OCI-LY7 (cell line): ENCODE data around the gene ELOF1. TPM values are rescaled to one million over a fixed set of nuclear protein-coding genes. Genes with fewer than 3 reads are reported as not detected.

Experiments used
- BruUV-seq: library from RNA; stranded (reverse); fragments of 400-500 nt; replicated peaks from 2 replicates; lab custom pipeline; 2021; lab: Mats Ljungman, UMichigan
- CTCF ChIA-PET: fragments of 300-600 bp; sonication (Branson Sonifier 250); formaldehyde crosslinking; loops from one replicate; lab custom pipeline; 2022; ENCODE audit warnings: antibody characterized with exemption; ENCODE audit not compliant: unreplicated experiment; lab: Charles Lee
- POLR2A ChIA-PET: fragments of 300-600 bp; sonication (Branson Sonifier 250); formaldehyde crosslinking; loops from one replicate; lab custom pipeline; 2022; ENCODE audit warnings: antibody characterized with exemption; lab: Charles Lee
- DNase-seq: peaks from one replicate; pipeline ENCODE4 v3.0.0-alpha.2; 2015; ENCODE audit warnings: low spot score
- H2AFZ ChIP-seq: fragments of 200-600 bp; sonication (generic), shearing (Covaris generic); 2 replicates; pipeline ENCODE4 v1.6.1; 2014; ENCODE audit warnings: mild to moderate bottlenecking, antibody characterized with exemption, low read length, moderate library complexity
- H3K27ac ChIP-seq: fragments of 200-600 bp; sonication (generic); 2 replicates; pipeline ENCODE4 v1.5.1; 2014; ENCODE audit warnings: mixed run types, low read depth, mild to moderate bottlenecking, moderate library complexity, low read length, inconsistent platforms; ENCODE audit not compliant: poor library complexity, severe bottlenecking
- H3K36me3 ChIP-seq: fragments of 200-600 bp; sonication (generic); 2 replicates; pipeline ENCODE4 v1.6.1; 2014; ENCODE audit warnings: mild to moderate bottlenecking, antibody characterized with exemption, low read length, moderate library complexity, mixed read lengths; ENCODE audit not compliant: insufficient read depth
- H3K4me1 ChIP-seq: fragments of 200-600 bp; sonication (generic); 2 replicates; pipeline ENCODE4 v1.5.1; 2014; ENCODE audit warnings: mild to moderate bottlenecking, low read length; ENCODE audit not compliant: insufficient read depth, poor library complexity, severe bottlenecking
- H3K4me2 ChIP-seq: fragments of 200-600 bp; sonication (generic); 2 replicates; pipeline ENCODE4 v1.6.1; 2014; ENCODE audit warnings: mild to moderate bottlenecking, low read length
- H3K4me3 ChIP-seq: fragments of 200-600 bp; sonication (generic); 2 replicates; pipeline ENCODE4 v1.5.1; 2014; ENCODE audit warnings: mild to moderate bottlenecking, low read depth, low read length; ENCODE audit not compliant: poor library complexity, severe bottlenecking
- H3K79me2 ChIP-seq: fragments of 200-600 bp; sonication (generic); 2 replicates; pipeline ENCODE4 v1.6.1; 2016; ENCODE audit warnings: low read depth, mild to moderate bottlenecking, low read length, moderate library complexity, mixed read lengths; ENCODE audit not compliant: insufficient read depth
- H3K9me2 ChIP-seq: fragments of 200-600 bp; sonication (generic); 2 replicates; pipeline ENCODE4 v1.6.1; 2016; ENCODE audit warnings: mild to moderate bottlenecking, low read length, mixed read lengths; ENCODE audit not compliant: insufficient read depth
- H3K9me3 ChIP-seq: fragments of 200-600 bp; sonication (generic); 2 replicates; pipeline ENCODE4 v1.6.1; 2014; ENCODE audit warnings: mild to moderate bottlenecking, mixed run types, low read length, mixed read lengths
- H4K20me1 ChIP-seq: fragments of 200-600 bp; sonication (generic); 2 replicates; pipeline ENCODE4 v1.6.1; 2014; ENCODE audit warnings: mild to moderate bottlenecking, antibody characterized with exemption, low read length, moderate library complexity, mixed read lengths; ENCODE audit not compliant: insufficient read depth
- EZH2phosphoT487 ChIP-seq: fragments of 200-600 bp; sonication (generic); IDR thresholded peaks from 2 replicates; pipeline ENCODE4 v1.6.1; 2018; ENCODE audit warnings: low read depth, borderline replicate concordance, mild to moderate bottlenecking, mixed run types, antibody characterized with exemption, low read length, moderate library complexity, mixed read lengths
- intact Hi-C: fragments of 100-400 bp; cut with micrococcal nuclease; formaldehyde crosslinking; loops from one replicate; pipeline ENCODE4 v1.10.0; 2022; ENCODE audit not compliant: unreplicated experiment
- total RNA-seq, 2 experiments: library from RNA; depleted of rRNA in 1 of 2; stranded (reverse); fragments of >200 nt in 1 of 2; shearing (Covaris generic) in 1 of 2; gene quantifications; 2 replicates each; pipeline ENCODE4 v1.2.3, GENCODE V29; 2014 to 2022
- TF ChIP-seq, protein P1 (sequence below): fragments of 200-600 bp; sonication (generic); conservative IDR thresholded peaks from 2 replicates; pipeline ENCODE4 v1.5.1; 2014; ENCODE audit warnings: mild to moderate bottlenecking, antibody characterized with exemption, low read length, moderate library complexity, mixed read lengths

Gene ELOF1
- total RNA-seq, 2 experiments from 2014 or later: 60.5 to 73.2 TPM

DNA sequence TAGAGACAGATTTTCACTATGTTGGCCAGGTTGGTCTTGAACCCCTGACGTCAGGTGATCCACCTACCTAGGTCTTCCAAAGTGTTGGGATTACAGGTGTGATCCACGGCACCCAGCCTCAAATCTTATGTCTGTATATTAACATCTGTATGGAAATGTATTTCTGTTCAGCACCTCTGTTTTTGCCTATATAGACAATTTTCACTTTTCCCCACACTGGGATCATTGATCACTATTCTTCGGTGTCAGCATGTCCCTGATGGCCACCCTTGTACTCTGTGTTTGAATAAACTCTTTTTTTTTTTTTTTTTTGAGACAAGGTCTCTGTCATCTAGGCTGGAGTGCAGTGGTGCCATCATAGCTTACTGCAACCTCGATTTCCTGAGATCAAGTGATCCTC is 35.1 kb upstream of the ELOF1 start:
- no peak overlapping the region for H3K27ac ChIP-seq
- intact Hi-C loops: no loop called here
- BruUV-seq: no TSS peak
- no peaks in the 10 kb centered on the region for H3K9me3 ChIP-seq
- ChIA-PET CTCF (no interaction called here), POLR2A (interaction anchor here (0.7 to 0.9 kb wide), 2 partner anchors 44 to 181 kb away, joined by 3 read pairs; no protein-coding TSS in a partner anchor)
- H3K36me3 ChIP-seq: 0 out of 2 replicates have a peak, but pooled peaks cover 2% of the 10 kb centered on the region
- DNase-seq: no peak
- no peaks in the 10 kb centered on the region for H4K20me1 ChIP-seq
- H3K79me2 ChIP-seq: peaks cover 12% of the 10 kb centered on the region; the same call in 1 of the 2 replicates
- H3K4me2 ChIP-seq: no peak overlapping the region
- peaks cover 24% of the 10 kb centered on the region for H3K4me1 ChIP-seq
- H3K4me3 ChIP-seq: no peak overlapping the region
- H3K9me2 ChIP-seq: no peaks in the 10 kb centered on the region
- H2AFZ ChIP-seq: no peak overlapping the region
- no peak for TF ChIP-seq EZH2phosphoT487
- TF ChIP-seq, protein P1, sequence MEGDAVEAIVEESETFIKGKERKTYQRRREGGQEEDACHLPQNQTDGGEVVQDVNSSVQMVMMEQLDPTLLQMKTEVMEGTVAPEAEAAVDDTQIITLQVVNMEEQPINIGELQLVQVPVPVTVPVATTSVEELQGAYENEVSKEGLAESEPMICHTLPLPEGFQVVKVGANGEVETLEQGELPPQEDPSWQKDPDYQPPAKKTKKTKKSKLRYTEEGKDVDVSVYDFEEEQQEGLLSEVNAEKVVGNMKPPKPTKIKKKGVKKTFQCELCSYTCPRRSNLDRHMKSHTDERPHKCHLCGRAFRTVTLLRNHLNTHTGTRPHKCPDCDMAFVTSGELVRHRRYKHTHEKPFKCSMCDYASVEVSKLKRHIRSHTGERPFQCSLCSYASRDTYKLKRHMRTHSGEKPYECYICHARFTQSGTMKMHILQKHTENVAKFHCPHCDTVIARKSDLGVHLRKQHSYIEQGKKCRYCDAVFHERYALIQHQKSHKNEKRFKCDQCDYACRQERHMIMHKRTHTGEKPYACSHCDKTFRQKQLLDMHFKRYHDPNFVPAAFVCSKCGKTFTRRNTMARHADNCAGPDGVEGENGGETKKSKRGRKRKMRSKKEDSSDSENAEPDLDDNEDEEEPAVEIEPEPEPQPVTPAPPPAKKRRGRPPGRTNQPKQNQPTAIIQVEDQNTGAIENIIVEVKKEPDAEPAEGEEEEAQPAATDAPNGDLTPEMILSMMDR: no peak

DNA sequence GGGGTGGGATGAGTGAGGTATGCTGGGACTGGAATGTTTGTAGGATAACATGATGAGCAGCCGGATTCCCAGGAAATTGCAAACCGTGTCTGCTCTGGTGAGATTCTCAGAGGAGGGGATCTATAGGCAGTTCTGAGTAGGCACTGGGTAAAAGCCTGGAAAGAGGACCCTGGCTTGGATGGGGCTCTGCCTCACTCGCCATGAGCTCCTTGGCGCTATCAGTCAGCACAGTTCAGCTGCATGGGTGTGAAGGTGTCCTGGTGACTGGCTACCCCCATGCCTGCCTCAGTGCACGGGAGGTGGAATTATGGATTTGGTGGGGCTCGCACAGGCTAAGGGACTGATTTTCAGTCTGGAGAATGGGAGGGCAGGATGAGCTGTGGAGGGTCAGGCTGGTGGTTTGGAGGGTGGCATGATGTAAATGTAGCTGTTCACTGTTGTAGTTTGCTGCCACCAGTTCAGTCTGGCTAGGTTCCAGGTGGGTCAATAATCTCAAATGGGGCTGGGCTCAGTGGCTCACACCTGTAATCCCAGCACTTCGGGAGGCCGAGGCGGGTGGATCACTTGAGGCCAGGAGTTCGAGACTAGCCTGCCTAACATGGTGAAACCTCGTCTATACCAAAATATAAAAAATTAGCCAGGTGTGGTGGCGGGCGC is 29.1 kb upstream of the ELOF1 start:
- POLR2A ChIA-PET: interaction anchor here (0.6 kb wide), 1 partner anchor 9 kb away, joined by 3 read pairs; no protein-coding TSS in a partner anchor
- no peak for DNase-seq
- BruUV-seq: no TSS peak
- Histone ChIP-seq H3K4me1 (peaks cover 20% of the 10 kb centered on the region), H3K9me3 (no peaks in the 10 kb centered on the region), H3K9me2 (no peaks in the 10 kb centered on the region), H3K4me2 (peak overlapping the region; percentile 7; the same call in 1 of the 2 replicates), H3K27ac (no peak overlapping the region), H2AFZ (no peak overlapping the region), H3K36me3 (no peaks in the 10 kb centered on the region), H3K79me2 (no peaks in the 10 kb centered on the region), H3K4me3 (no peak overlapping the region), H4K20me1 (no peaks in the 10 kb centered on the region)
- intact Hi-C loops: loop anchor here (1.0 to 5.0 kb wide), 4 partner anchors 28 to 92 kb away; no protein-coding TSS in a partner anchor
- TF ChIP-seq, protein P1: 0 out of 2 replicates have a peak, but pooled peaks have one; percentile 3
- TF ChIP-seq EZH2phosphoT487: no peak
- CTCF ChIA-PET: interaction anchor here (0.6 kb wide), 1 partner anchor 29 kb away, joined by 3 read pairs; the partner anchor contains the start of gene ELOF1
